GM21381 (cell line): ENCODE results near the gene EIF2AK3.
"Not testable (repeated sequence)": the region's sequence is repeated elsewhere in the genome, so short reads cannot be mapped to it uniquely, and the experiment has no call there.

Experiments
- ATAC-seq: cut with Tn5 transposase; IDR thresholded peaks from one replicate; pipeline ENCODE4 v1.9.1; 2021; ENCODE audit warnings: mild to moderate bottlenecking, moderate library complexity; ENCODE audit not compliant: unreplicated experiment

The EIF2AK3 gene

GRCh38 chr2:88637464-88637863 lies 10.2 kb upstream of the EIF2AK3 start:
- ATAC-seq, result no peak

GRCh38 chr2:88636026-88636425 lies 8.8 kb upstream of the EIF2AK3 start:
- no peak for ATAC-seq

GRCh38 chr2:88632569-88632968 lies 5.3 kb upstream of the EIF2AK3 start:
- no peak for ATAC-seq

- no peak for ATAC-seq
Observed at GRCh38 chr2:88628571-88628939, 1.3 kb upstream of the EIF2AK3 start.

- ATAC-seq, result peak; percentile 39
Observed at GRCh38 chr2:88627856-88628570, 749 bp upstream of the EIF2AK3 start.

- peak; percentile 0 for ATAC-seq
Observed at GRCh38 chr2:88626171-88627054, 851 bp downstream of the EIF2AK3 start.

GRCh38 chr2:88624477-88624876 lies 2.8 kb downstream of the EIF2AK3 start:
- no peak for ATAC-seq

GRCh38 chr2:88623831-88624465 lies 3.3 kb downstream of the EIF2AK3 start:
- ATAC-seq, result not testable (repeated sequence)

GRCh38 chr2:88622307-88622706 lies 5.0 kb downstream of the EIF2AK3 start:
- no peak for ATAC-seq

- no peak for ATAC-seq
Observed at GRCh38 chr2:88621432-88621831, 5.8 kb downstream of the EIF2AK3 start.

- ATAC-seq, result no peak
Observed at GRCh38 chr2:88620015-88620414, 7.2 kb downstream of the EIF2AK3 start.

- ATAC-seq, result peak; percentile 53
Observed at GRCh38 chr2:88615822-88616221, 11.4 kb downstream of the EIF2AK3 start.

GRCh38 chr2:88614497-88615157 lies 12.6 kb downstream of the EIF2AK3 start:
- peak; percentile 82 for ATAC-seq

GRCh38 chr2:88613921-88614320 lies 13.3 kb downstream of the EIF2AK3 start:
- no peak for ATAC-seq

- no peak for ATAC-seq
Observed at GRCh38 chr2:88608184-88608583, 19.1 kb downstream of the EIF2AK3 start.

GRCh38 chr2:88607416-88607815 lies 19.8 kb downstream of the EIF2AK3 start:
- ATAC-seq, result no peak

GRCh38 chr2:88606371-88607030 lies 20.8 kb downstream of the EIF2AK3 start:
- ATAC-seq, result peak; percentile 82

- ATAC-seq, result no peak
Observed at GRCh38 chr2:88603146-88603545, 24.1 kb downstream of the EIF2AK3 start.

GRCh38 chr2:88602022-88602421 lies 25.2 kb downstream of the EIF2AK3 start:
- ATAC-seq, result no peak

GRCh38 chr2:88601286-88601685 lies 26.0 kb downstream of the EIF2AK3 start:
- ATAC-seq, result no peak

GRCh38 chr2:88600038-88600465 lies 27.2 kb downstream of the EIF2AK3 start:
- peak; percentile 99 for ATAC-seq
